IMR-90 (cell line): ENCODE data around the gene GPRC5D. TPM values are rescaled to one million over a fixed set of nuclear protein-coding genes. Genes with fewer than 3 reads are reported as not detected.

Experiments used
- ATAC-seq: fragments of 200-7000 bp; cut with Tn5 transposase; 2 replicates; pipeline ENCODE4 v1.9.1; 2020; ENCODE audit warnings: low read depth, mild to moderate bottlenecking, moderate library complexity
- BruUV-seq: library from RNA; stranded (reverse); fragments of 400-500 nt; replicated peaks from 2 replicates; lab custom pipeline; 2021; lab: Mats Ljungman, UMichigan
- CTCF ChIA-PET: fragments of 300-600 bp; formaldehyde crosslinking; extraction: SDS; loops from one replicate; lab custom pipeline; 2021; ENCODE audit warnings: antibody characterized with exemption; lab: Yijun Ruan, JAX
- POLR2A ChIA-PET: fragments of 300-600 bp; sonication (Branson Sonifier 250); formaldehyde crosslinking; loops from one replicate; lab custom pipeline; 2022; ENCODE audit warnings: antibody characterized with exemption; ENCODE audit not compliant: unreplicated experiment; lab: Charles Lee
- DNase-seq: peaks from one replicate; pipeline ENCODE4 v3.0.0; 2013
- H2AFZ ChIP-seq: replicated peaks from 2 replicates; pipeline ENCODE3; 2013; ENCODE audit warnings: low read length, mild to moderate bottlenecking; ENCODE audit not compliant: poor library complexity
- H2AK5ac ChIP-seq: 2 replicates; pipeline ENCODE4 v1.6.1; 2013; ENCODE audit warnings: low read depth, low read length, inconsistent platforms
- H2AK9ac ChIP-seq: replicated peaks from 2 replicates; pipeline ENCODE3; 2013; ENCODE audit warnings: mild to moderate bottlenecking, low read depth, low read length, moderate library complexity; ENCODE audit not compliant: poor library complexity
- H2BK120ac ChIP-seq: 2 replicates; pipeline ENCODE4 v1.6.1; 2013; ENCODE audit warnings: low read depth, low read length, inconsistent platforms
- H2BK15ac ChIP-seq: 3 replicates; pipeline ENCODE4 v1.6.1; 2013; ENCODE audit warnings: low read depth, low read length, inconsistent platforms
- H2BK20ac ChIP-seq: 2 replicates; pipeline ENCODE4 v1.6.1; 2013; ENCODE audit warnings: low read depth, mild to moderate bottlenecking, inconsistent platforms, low read length, moderate library complexity
- H2BK5ac ChIP-seq: 2 replicates; pipeline ENCODE4 v1.6.1; 2013; ENCODE audit warnings: mild to moderate bottlenecking, low read depth, low read length, inconsistent platforms; ENCODE audit not compliant: poor library complexity, severe bottlenecking
- H3K14ac ChIP-seq: replicated peaks from 2 replicates; pipeline ENCODE4 v1.6.1; 2013; ENCODE audit warnings: low read depth, low read length, inconsistent platforms
- H3K18ac ChIP-seq: 2 replicates; pipeline ENCODE4 v1.6.1; 2013; ENCODE audit warnings: low read depth, low read length, control low read depth
- H3K23ac ChIP-seq: 2 replicates; pipeline ENCODE4 v1.6.1; 2013; ENCODE audit warnings: low read depth, low read length, inconsistent platforms
- H3K27ac ChIP-seq: 2 replicates; pipeline ENCODE4 v1.5.1; 2013; ENCODE audit warnings: mild to moderate bottlenecking, control low read depth, low read length; ENCODE audit not compliant: insufficient read depth
- H3K27me3 ChIP-seq: 2 replicates; pipeline ENCODE4 v1.6.1; 2013; ENCODE audit warnings: low read length; ENCODE audit not compliant: control insufficient read depth, insufficient read depth
- H3K36me3 ChIP-seq: 2 replicates; pipeline ENCODE4 v1.6.1; 2013; ENCODE audit warnings: low read length, mixed read lengths; ENCODE audit not compliant: control insufficient read depth, insufficient read depth
- H3K4ac ChIP-seq: 2 replicates; pipeline ENCODE4 v1.6.1; 2013; ENCODE audit warnings: low read depth, low read length, inconsistent platforms
- H3K4me1 ChIP-seq: 2 replicates; pipeline ENCODE4 v1.6.1; 2013; ENCODE audit warnings: low read length, mixed read lengths; ENCODE audit not compliant: control insufficient read depth, insufficient read depth
- H3K4me2 ChIP-seq: 2 replicates; pipeline ENCODE4 v1.6.1; 2013; ENCODE audit warnings: low read depth, mild to moderate bottlenecking, control low read depth, low read length, moderate library complexity
- H3K4me3 ChIP-seq: 2 replicates; pipeline ENCODE4 v1.5.1; 2013; ENCODE audit warnings: low read depth, mild to moderate bottlenecking, control low read depth, low read length, moderate library complexity; ENCODE audit not compliant: insufficient read depth
- H3K56ac ChIP-seq: 2 replicates; pipeline ENCODE4 v1.6.1; 2013; ENCODE audit warnings: low read length, inconsistent platforms; ENCODE audit not compliant: insufficient read depth; ENCODE audit errors: extremely low read depth
- H3K79me1 ChIP-seq, 2 experiments: 2 replicates each; pipeline ENCODE4 v1.6.1; 2013; ENCODE audit warnings: low read length in 2 of 2, inconsistent platforms in 1 of 2, low read depth in 1 of 2
- H3K9ac ChIP-seq: 2 replicates; pipeline ENCODE4 v1.6.1; 2013; ENCODE audit warnings: low read depth, low read length, control low read depth
- H3K9me1 ChIP-seq: 2 replicates; pipeline ENCODE4 v1.6.1; 2013; ENCODE audit warnings: low read length, inconsistent platforms; ENCODE audit not compliant: insufficient read depth
- H3K9me3 ChIP-seq: 2 replicates; pipeline ENCODE4 v1.6.1; 2013; ENCODE audit warnings: low read length; ENCODE audit not compliant: control insufficient read depth, insufficient read depth
- H4K20me1 ChIP-seq: 2 replicates; pipeline ENCODE4 v1.6.1; 2013; ENCODE audit warnings: low read length, inconsistent platforms; ENCODE audit not compliant: insufficient read depth
- H4K5ac ChIP-seq: 2 replicates; pipeline ENCODE4 v1.6.1; 2013; ENCODE audit warnings: mild to moderate bottlenecking, low read depth, low read length, control low read depth
- H4K8ac ChIP-seq, 2 experiments: 2 replicates each; pipeline ENCODE4 v1.6.1; 2013; ENCODE audit warnings: low read depth in 2 of 2, low read length in 2 of 2, control low read depth in 1 of 2, inconsistent platforms in 1 of 2
- H4K91ac ChIP-seq: 2 replicates; pipeline ENCODE4 v1.6.1; 2013; ENCODE audit warnings: low read depth, low read length, inconsistent platforms; ENCODE audit not compliant: insufficient read depth
- BHLHE40 ChIP-seq: fragments of 150-350 bp; IDR thresholded peaks from 2 replicates; pipeline ENCODE4 v1.6.1; 2016; ENCODE audit warnings: mild to moderate bottlenecking, low read depth, low read length
- CEBPB ChIP-seq: IDR thresholded peaks from 2 replicates; pipeline ENCODE4 v1.6.1; 2012; ENCODE audit warnings: low read depth, low read length, improper control_type of control experiment
- CHD1 ChIP-seq: IDR thresholded peaks from 2 replicates; pipeline ENCODE4 v1.6.1; 2012; ENCODE audit warnings: low read depth, low read length, improper control_type of control experiment
- CTCF ChIP-seq: conservative IDR thresholded peaks from 2 replicates; pipeline ENCODE4 v1.5.1; 2012; ENCODE audit warnings: mild to moderate bottlenecking, low read depth, low read length, improper control_type of control experiment
- ELK1 ChIP-seq: fragments of 150-350 bp; IDR thresholded peaks from 2 replicates; pipeline ENCODE4 v1.6.1; 2016; ENCODE audit warnings: low read depth, mild to moderate bottlenecking, low read length, moderate library complexity, borderline replicate concordance
- MAFK ChIP-seq: IDR thresholded peaks from 2 replicates; pipeline ENCODE4 v1.6.1; 2012; ENCODE audit warnings: low read depth, low read length, improper control_type of control experiment
- MAZ ChIP-seq: IDR thresholded peaks from 2 replicates; pipeline ENCODE4 v1.6.1; 2012; ENCODE audit warnings: low read depth, mild to moderate bottlenecking, low read length, improper control_type of control experiment, moderate library complexity, borderline replicate concordance
- MXI1 ChIP-seq: IDR thresholded peaks from 2 replicates; pipeline ENCODE4 v1.6.1; 2012; ENCODE audit warnings: low read depth, mild to moderate bottlenecking, low read length, moderate library complexity, borderline replicate concordance
- NFE2L2 ChIP-seq: fragments of 150-350 bp; IDR thresholded peaks from 2 replicates; pipeline ENCODE4 v1.6.1; 2016; ENCODE audit warnings: low read depth, mild to moderate bottlenecking, low read length
- RAD21 ChIP-seq: IDR thresholded peaks from 2 replicates; pipeline ENCODE4 v1.6.1; 2012; ENCODE audit warnings: low read length, improper control_type of control experiment
- RFX5 ChIP-seq: IDR thresholded peaks from 2 replicates; pipeline ENCODE4 v1.8.0; 2012; ENCODE audit warnings: low read depth, mild to moderate bottlenecking, low read length, moderate library complexity
- USF2 ChIP-seq: fragments of 150-350 bp; IDR thresholded peaks from 2 replicates; pipeline ENCODE4 v1.6.1; 2017; ENCODE audit warnings: mild to moderate bottlenecking, antibody characterized with exemption, low read length, low read depth
- WGBS, 2 experiments: methylation state at CpG; one replicate each; pipeline versions ENCODE4 v1.1.5 to v1.1.7; 2013; ENCODE audit warnings: missing lambda C conversion rate in 2 of 2; ENCODE audit not compliant: insufficient read length in 1 of 2; ENCODE audit errors: extremely low coverage in 2 of 2; 5-methylcytosine and 5-hydroxymethylcytosine counted together
- dilution Hi-C: fragments of 300-500 bp; cut with HindIII; formaldehyde crosslinking; loops from one replicate; pipeline ENCODE4 v1.14.3; 2018; ENCODE audit warnings: low sequenced_read_pairs; ENCODE audit not compliant: unreplicated experiment
- in situ Hi-C: fragments of 300-500 bp; cut with MboI; formaldehyde crosslinking; loops from 3 replicates; pipeline ENCODE4 v1.14.3; 2019; ENCODE audit warnings: low sequenced_read_pairs, inconsistent platforms, mixed read lengths
- intact Hi-C: fragments of 100-400 bp; cut with micrococcal nuclease; formaldehyde crosslinking; loops from 2 replicates; pipeline ENCODE4 v1.10.0; 2022
- polyA plus RNA-seq, 3 experiments: library from polyadenylated mRNA; depleted of rRNA; stranded (reverse); fragments of >200 nt; gene quantifications; 2 replicates each; pipeline ENCODE4 v1.2.3, GENCODE V29; 2012; ENCODE audit warnings: low replicate concordance in 1 of 3
- total RNA-seq: library from RNA; depleted of rRNA; stranded (reverse); fragments of >200 nt; gene quantifications from 2 replicates; pipeline ENCODE4 v1.2.3, GENCODE V29; 2012

The GPRC5D gene
- total and polyA plus RNA-seq, 2 of the 4 experiments (the other 2 are of a cell fraction), result not detected

- ATAC-seq (no peak), DNase-seq (no peak)
- BruUV-seq, result no TSS peak
- dilution Hi-C loops, result no loop called here
- no peaks in the 10 kb centered on the region for H3K27me3 ChIP-seq
- no peak overlapping the region for H4K5ac ChIP-seq
- 0 out of 2 replicates have a peak overlapping the region, but pooled peaks have one; percentile 12 for H3K14ac ChIP-seq
- H4K20me1 ChIP-seq, result peaks cover 16% of the 10 kb centered on the region
- no peak overlapping the region for H3K27ac ChIP-seq
- no peak overlapping the region for H2BK120ac ChIP-seq
- no peaks in the 10 kb centered on the region for H3K9me3 ChIP-seq
- no peak overlapping the region for H3K4ac ChIP-seq
- no peak overlapping the region for H2AK9ac ChIP-seq
- H3K36me3 ChIP-seq, result 0 out of 2 replicates have a peak, but pooled peaks cover 2% of the 10 kb centered on the region
- H3K4me2 ChIP-seq, result peak overlapping the region; percentile 94
- intact Hi-C loops, result loop anchor here (10.0 kb wide), 1 partner anchor 1167 kb away; no protein-coding TSS in a partner anchor
- TF ChIP-seq BHLHE40, result no peak
- no peak for TF ChIP-seq CHD1
- TF ChIP-seq RFX5, result no peak
- no peak for TF ChIP-seq MAZ
- TF ChIP-seq MAFK, result no peak
- no peak for TF ChIP-seq ELK1
- TF ChIP-seq RAD21, result no peak
- no peak for TF ChIP-seq USF2
- TF ChIP-seq NFE2L2, result no peak
- no peak for TF ChIP-seq CEBPB
- no peak for TF ChIP-seq MXI1
- TF ChIP-seq CTCF, result no peak
- CTCF ChIA-PET, result no interaction called here
- peaks cover 24% of the 10 kb centered on the region for H3K4me1 ChIP-seq
- peak overlapping the region; percentile 1; the same call in 1 of the 2 replicates for H3K23ac ChIP-seq
- in situ Hi-C loops, result no loop called here
- no peak overlapping the region for H3K18ac ChIP-seq
- H2BK20ac ChIP-seq, result no peak overlapping the region
- H3K4me3 ChIP-seq, result peak overlapping the region; percentile 97; the same call in 1 of the 2 replicates
- no peak overlapping the region for H2AFZ ChIP-seq
- peaks cover 52 to 79% of the 10 kb centered on the region in 2 experiments for H3K79me1 ChIP-seq
- H2AK5ac ChIP-seq, result no peak overlapping the region; the same call in 1 of the 2 replicates
- H2BK5ac ChIP-seq, result no peak overlapping the region
- no peak overlapping the region for H3K56ac ChIP-seq
- peaks cover 17% of the 10 kb centered on the region for H3K9me1 ChIP-seq
- no peak overlapping the region for H4K91ac ChIP-seq
- H2BK15ac ChIP-seq, result no peak overlapping the region
- H4K8ac ChIP-seq, result no peak overlapping the region
- POLR2A ChIA-PET, result no interaction called here
- 60% methylated on average over 1 of the region's 4 CpGs; no CpG with 5 or more reads in 1 of the 2 experiments for WGBS, 2 experiments
- H3K9ac ChIP-seq, result no peak overlapping the region
Observed at GRCh38 chr12:12998248-12998647, 46.3 kb upstream of the GPRC5D start.
